HEK293 (cell line): Measurements from ENCODE around the gene PEX5L.

Source experiments
- SETDB1 ChIP-seq: IDR thresholded peaks from one replicate; pipeline ENCODE4 v1.6.1; 2017; ENCODE audit warnings: mild to moderate bottlenecking, low read length, moderate library complexity, mixed read lengths; ENCODE audit not compliant: insufficient read length
- ZBTB20 ChIP-seq: fragments of 450-650 bp; formaldehyde crosslinking; IDR thresholded peaks from 2 replicates; pipeline ENCODE4 v1.5.1; 2016; ENCODE audit warnings: missing biosample characterization, missing genetic modification characterization
- ZNF626 ChIP-seq: fragments of 450-650 bp; sonication (Bioruptor Pico); formaldehyde crosslinking; IDR thresholded peaks from 2 replicates; pipeline ENCODE4 v1.5.1; 2018; ENCODE audit warnings: missing biosample characterization, missing genetic modification characterization, inconsistent platforms
- ZSCAN18 ChIP-seq: fragments of 450-650 bp; formaldehyde crosslinking; IDR thresholded peaks from 2 replicates; pipeline ENCODE4 v1.5.1; 2016; ENCODE audit warnings: missing biosample characterization, missing genetic modification characterization
- TF ChIP-seq, protein P1 (sequence below): fragments of 450-650 bp; formaldehyde crosslinking; IDR thresholded peaks from 2 replicates; pipeline ENCODE4 v1.5.1; 2016; ENCODE audit warnings: missing biosample characterization, missing genetic modification characterization

GRCh38 chr3:179949412-179949811, 87.3 kb downstream of the PEX5L start:
- TF ChIP-seq ZBTB20 (tag by site-specific recombination) (no peak), ZSCAN18 (no peak), ZNF626 (tag by site-specific recombination) (no peak), SETDB1 (no peak)
- TF ChIP-seq, protein P1, sequence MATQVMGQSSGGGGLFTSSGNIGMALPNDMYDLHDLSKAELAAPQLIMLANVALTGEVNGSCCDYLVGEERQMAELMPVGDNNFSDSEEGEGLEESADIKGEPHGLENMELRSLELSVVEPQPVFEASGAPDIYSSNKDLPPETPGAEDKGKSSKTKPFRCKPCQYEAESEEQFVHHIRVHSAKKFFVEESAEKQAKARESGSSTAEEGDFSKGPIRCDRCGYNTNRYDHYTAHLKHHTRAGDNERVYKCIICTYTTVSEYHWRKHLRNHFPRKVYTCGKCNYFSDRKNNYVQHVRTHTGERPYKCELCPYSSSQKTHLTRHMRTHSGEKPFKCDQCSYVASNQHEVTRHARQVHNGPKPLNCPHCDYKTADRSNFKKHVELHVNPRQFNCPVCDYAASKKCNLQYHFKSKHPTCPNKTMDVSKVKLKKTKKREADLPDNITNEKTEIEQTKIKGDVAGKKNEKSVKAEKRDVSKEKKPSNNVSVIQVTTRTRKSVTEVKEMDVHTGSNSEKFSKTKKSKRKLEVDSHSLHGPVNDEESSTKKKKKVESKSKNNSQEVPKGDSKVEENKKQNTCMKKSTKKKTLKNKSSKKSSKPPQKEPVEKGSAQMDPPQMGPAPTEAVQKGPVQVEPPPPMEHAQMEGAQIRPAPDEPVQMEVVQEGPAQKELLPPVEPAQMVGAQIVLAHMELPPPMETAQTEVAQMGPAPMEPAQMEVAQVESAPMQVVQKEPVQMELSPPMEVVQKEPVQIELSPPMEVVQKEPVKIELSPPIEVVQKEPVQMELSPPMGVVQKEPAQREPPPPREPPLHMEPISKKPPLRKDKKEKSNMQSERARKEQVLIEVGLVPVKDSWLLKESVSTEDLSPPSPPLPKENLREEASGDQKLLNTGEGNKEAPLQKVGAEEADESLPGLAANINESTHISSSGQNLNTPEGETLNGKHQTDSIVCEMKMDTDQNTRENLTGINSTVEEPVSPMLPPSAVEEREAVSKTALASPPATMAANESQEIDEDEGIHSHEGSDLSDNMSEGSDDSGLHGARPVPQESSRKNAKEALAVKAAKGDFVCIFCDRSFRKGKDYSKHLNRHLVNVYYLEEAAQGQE (tag by site-specific recombination) = no peak
